ENCODE results near the gene OR51V1. TPM values are rescaled to one million over a fixed set of nuclear protein-coding genes. Genes with fewer than 3 reads are reported as not detected.
"Not testable (repeated sequence)": the region's sequence is repeated elsewhere in the genome, so short reads cannot be mapped to it uniquely, and the experiment has no call there.

OR51V1 gene
- polyA plus RNA-seq, 1 experiment: not detected

- H3K4me3 ChIP-seq (ENCODE audit: low read depth, low read length): no peak overlapping the region
- CTCF ChIA-PET: no interaction called here
- no peak overlapping the region for H3K27ac ChIP-seq (ENCODE audit: low read depth, low read length)
- DNase-seq (ENCODE audit: low read depth, low spot score): no peak
- no peak for TF ChIP-seq CTCF (IDR thresholded peaks at IDR 0.05; ENCODE audit: low read depth, low read length)
- H3K9me3 ChIP-seq (ENCODE audit: control insufficient read depth, insufficient read depth, low read length): no peaks in the 10 kb centered on the region
- H3K27me3 ChIP-seq (ENCODE audit: control insufficient read depth, insufficient read depth, low read length): no peaks in the 10 kb centered on the region
- POLR2A ChIA-PET: no interaction called here
These were observed 22.2 kb downstream of the OR51V1 start for GRCh38 chr11:5178046-5178837.

- Histone ChIP-seq H3K9me3 (ENCODE audit: control insufficient read depth, insufficient read depth, low read length) (no peaks in the 10 kb centered on the region), H3K27me3 (ENCODE audit: control insufficient read depth, insufficient read depth, low read length) (no peaks in the 10 kb centered on the region), H3K27ac (ENCODE audit: low read depth, low read length) (no peak overlapping the region), H3K4me3 (ENCODE audit: low read depth, low read length) (no peak overlapping the region)
- no peak for DNase-seq (ENCODE audit: low read depth, low spot score)
- TF ChIP-seq CTCF (IDR thresholded peaks at IDR 0.05; ENCODE audit: low read depth, low read length): no peak
- POLR2A ChIA-PET: no interaction called here
- CTCF ChIA-PET: no interaction called here
These were observed 25.5 kb downstream of the OR51V1 start for GRCh38 chr11:5174934-5175333.

GRCh38 chr11:5171856-5172255 is 28.6 kb downstream of the OR51V1 start:
- H3K9me3 ChIP-seq (ENCODE audit: control insufficient read depth, insufficient read depth, low read length): no peaks in the 10 kb centered on the region
- no peak for DNase-seq (ENCODE audit: low read depth, low spot score)
- ChIA-PET CTCF (no interaction called here), POLR2A (no interaction called here)
- TF ChIP-seq CTCF (IDR thresholded peaks at IDR 0.05; ENCODE audit: low read depth, low read length): no peak
- H3K27me3 ChIP-seq (ENCODE audit: control insufficient read depth, insufficient read depth, low read length): no peaks in the 10 kb centered on the region
- H3K27ac ChIP-seq (ENCODE audit: low read depth, low read length): no peak overlapping the region
- H3K4me3 ChIP-seq (ENCODE audit: low read depth, low read length): no peak overlapping the region

GRCh38 chr11:5165898-5166297 is 34.6 kb downstream of the OR51V1 start:
- DNase-seq (ENCODE audit: low read depth, low spot score); CTCF ChIA-PET; H3K4me3 ChIP-seq (ENCODE audit: low read depth, low read length); H3K27me3 ChIP-seq (ENCODE audit: control insufficient read depth, insufficient read depth, low read length); H3K9me3 ChIP-seq (ENCODE audit: control insufficient read depth, insufficient read depth, low read length); POLR2A ChIA-PET; H3K27ac ChIP-seq (ENCODE audit: low read depth, low read length): not testable (repeated sequence)

GRCh38 chr11:5164807-5165206 is 35.7 kb downstream of the OR51V1 start:
- POLR2A ChIA-PET; CTCF ChIA-PET; DNase-seq (ENCODE audit: low read depth, low spot score); H3K27ac ChIP-seq (ENCODE audit: low read depth, low read length); H3K9me3 ChIP-seq (ENCODE audit: control insufficient read depth, insufficient read depth, low read length); H3K27me3 ChIP-seq (ENCODE audit: control insufficient read depth, insufficient read depth, low read length); H3K4me3 ChIP-seq (ENCODE audit: low read depth, low read length): not testable (repeated sequence)

- H3K27me3 ChIP-seq (ENCODE audit: control insufficient read depth, insufficient read depth, low read length); CTCF ChIA-PET; H3K27ac ChIP-seq (ENCODE audit: low read depth, low read length); H3K4me3 ChIP-seq (ENCODE audit: low read depth, low read length); H3K9me3 ChIP-seq (ENCODE audit: control insufficient read depth, insufficient read depth, low read length); POLR2A ChIA-PET; DNase-seq (ENCODE audit: low read depth, low spot score): not testable (repeated sequence)
These were observed 39.4 kb downstream of the OR51V1 start for GRCh38 chr11:5161045-5161444.

- H3K4me3 ChIP-seq (ENCODE audit: low read depth, low read length); CTCF ChIA-PET; POLR2A ChIA-PET; H3K27me3 ChIP-seq (ENCODE audit: control insufficient read depth, insufficient read depth, low read length); H3K27ac ChIP-seq (ENCODE audit: low read depth, low read length); H3K9me3 ChIP-seq (ENCODE audit: control insufficient read depth, insufficient read depth, low read length); DNase-seq (ENCODE audit: low read depth, low spot score): not testable (repeated sequence)
These were observed 40.3 kb downstream of the OR51V1 start for GRCh38 chr11:5160217-5160616.
